ENCODE results near the gene NDE1.

The NDE1 gene

DNA sequence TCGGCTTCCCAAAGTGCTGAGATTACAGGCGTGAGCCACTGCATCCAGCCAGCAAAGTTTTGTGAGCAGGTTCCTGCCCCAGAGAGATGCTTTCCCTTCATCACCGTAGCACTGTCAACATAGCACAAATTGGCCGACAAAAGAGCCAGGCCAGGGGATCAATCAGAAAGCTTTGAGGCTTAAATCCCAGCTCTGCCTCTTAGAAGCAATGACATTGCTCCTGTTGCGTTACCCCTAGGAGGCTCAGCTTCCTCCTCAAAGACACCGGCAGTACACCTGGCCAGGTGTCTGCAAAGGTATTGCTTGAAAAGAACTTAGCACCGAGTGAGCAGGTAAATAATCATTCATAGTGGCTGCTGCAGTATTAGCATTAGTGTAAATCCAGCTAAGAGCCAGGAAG, 86.5 kb downstream of the NDE1 start:
- no peak overlapping the region for H3K9ac ChIP-seq (ENCODE audit: low read depth, low read length)
- H3K9me3 ChIP-seq (ENCODE audit: control insufficient read depth, insufficient read depth, low read length): no peaks in the 10 kb centered on the region; the same call in 1 of the 2 replicates
- no peaks in the 10 kb centered on the region; the same call in 1 of the 2 replicates for H3K36me3 ChIP-seq (ENCODE audit: insufficient read depth, low read length)
- H3K4me1 ChIP-seq (ENCODE audit: insufficient read depth, low read length): no peaks in the 10 kb centered on the region

- Histone ChIP-seq H3K36me3 (ENCODE audit: insufficient read depth, low read length) (no peaks in the 10 kb centered on the region), H3K4me1 (ENCODE audit: insufficient read depth, low read length) (no peaks in the 10 kb centered on the region), H3K9ac (ENCODE audit: low read depth, low read length) (no peak overlapping the region), H3K9me3 (ENCODE audit: control insufficient read depth, insufficient read depth, low read length) (no peaks in the 10 kb centered on the region; the same call in 1 of the 2 replicates)
These were observed 87.1 kb downstream of the NDE1 start for GRCh38 chr16:15737140-15737644.

- Histone ChIP-seq H3K36me3 (ENCODE audit: insufficient read depth, low read length) (no peaks in the 10 kb centered on the region), H3K4me1 (ENCODE audit: insufficient read depth, low read length) (no peaks in the 10 kb centered on the region), H3K9ac (ENCODE audit: low read depth, low read length) (no peak overlapping the region), H3K9me3 (ENCODE audit: control insufficient read depth, insufficient read depth, low read length) (no peaks in the 10 kb centered on the region; the same call in 1 of the 2 replicates)
These were observed 89.4 kb downstream of the NDE1 start for GRCh38 chr16:15739464-15739863.

DNA sequence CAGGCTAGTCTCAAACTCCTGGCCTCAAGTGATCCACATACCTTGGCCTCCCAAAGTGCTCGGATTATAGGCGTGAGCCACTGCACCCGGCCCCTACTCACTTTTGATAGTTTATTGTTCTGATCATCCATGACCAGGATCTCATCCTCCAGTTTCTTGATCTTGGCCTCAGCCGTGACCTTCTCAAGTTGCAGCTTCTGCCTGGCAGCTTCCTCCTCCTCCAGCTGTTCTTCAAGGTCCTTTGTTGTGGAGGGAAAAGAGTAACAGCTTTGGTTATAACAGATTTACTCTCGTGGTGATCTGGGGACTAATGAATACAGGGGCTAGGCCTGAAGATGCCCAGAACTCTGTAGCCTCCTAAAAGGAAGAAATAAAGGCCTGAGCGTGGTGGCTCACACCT, 89.9 kb downstream of the NDE1 start:
- Histone ChIP-seq H3K9me3 (ENCODE audit: control insufficient read depth, insufficient read depth, low read length) (no peaks in the 10 kb centered on the region; the same call in 1 of the 2 replicates), H3K4me1 (ENCODE audit: insufficient read depth, low read length) (no peaks in the 10 kb centered on the region), H3K36me3 (ENCODE audit: insufficient read depth, low read length) (no peaks in the 10 kb centered on the region), H3K9ac (ENCODE audit: low read depth, low read length) (no peak overlapping the region)

DNA sequence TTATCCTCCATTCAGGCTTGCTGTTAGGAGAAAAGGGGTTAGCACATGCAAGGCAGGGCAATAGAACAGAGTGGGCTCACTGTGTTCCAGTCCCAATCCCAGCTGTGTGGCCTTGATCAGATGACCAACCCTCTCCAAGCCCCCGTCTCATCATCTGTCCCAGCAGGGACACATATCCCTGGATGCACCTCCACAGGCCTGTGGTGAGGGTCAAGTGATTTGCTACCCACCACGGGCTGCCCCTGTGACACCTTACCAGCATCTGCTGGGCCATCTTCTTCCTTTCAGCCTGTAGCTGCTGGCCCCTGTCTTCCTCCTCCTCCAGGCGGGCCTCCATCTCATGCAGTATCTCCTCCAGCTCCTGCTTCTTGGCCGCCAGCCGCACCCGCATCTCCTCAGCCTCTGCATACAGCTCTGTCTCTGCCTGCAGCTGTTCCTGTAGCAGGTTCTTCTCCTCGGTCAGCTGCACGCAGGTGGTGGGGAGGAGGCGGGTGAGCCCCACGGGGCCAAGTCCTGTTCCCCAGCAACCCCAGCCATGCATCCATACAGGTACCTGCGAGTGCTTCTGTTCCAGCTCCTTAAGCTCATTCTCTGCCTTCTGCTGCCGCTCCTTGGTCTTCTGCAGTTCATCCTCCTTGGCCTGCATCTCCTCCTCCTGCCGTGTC, 91.3 kb downstream of the NDE1 start:
- H3K9ac ChIP-seq (ENCODE audit: low read depth, low read length): no peak overlapping the region
- no peaks in the 10 kb centered on the region for H3K36me3 ChIP-seq (ENCODE audit: insufficient read depth, low read length)
- H3K4me1 ChIP-seq (ENCODE audit: insufficient read depth, low read length): no peaks in the 10 kb centered on the region
- no peaks in the 10 kb centered on the region; the same call in 1 of the 2 replicates for H3K9me3 ChIP-seq (ENCODE audit: control insufficient read depth, insufficient read depth, low read length)

- H3K4me1 ChIP-seq (ENCODE audit: insufficient read depth, low read length): no peaks in the 10 kb centered on the region
- no peak overlapping the region for H3K9ac ChIP-seq (ENCODE audit: low read depth, low read length)
- H3K36me3 ChIP-seq (ENCODE audit: insufficient read depth, low read length): no peaks in the 10 kb centered on the region
- no peaks in the 10 kb centered on the region; the same call in 1 of the 2 replicates for H3K9me3 ChIP-seq (ENCODE audit: control insufficient read depth, insufficient read depth, low read length)
These were observed 92.7 kb downstream of the NDE1 start for GRCh38 chr16:15742716-15743115.

GRCh38 chr16:15743657-15744056, 93.6 kb downstream of the NDE1 start:
- Histone ChIP-seq H3K4me1 (ENCODE audit: insufficient read depth, low read length) (no peaks in the 10 kb centered on the region), H3K36me3 (ENCODE audit: insufficient read depth, low read length) (no peaks in the 10 kb centered on the region), H3K9ac (ENCODE audit: low read depth, low read length) (no peak overlapping the region), H3K9me3 (ENCODE audit: control insufficient read depth, insufficient read depth, low read length) (no peaks in the 10 kb centered on the region; the same call in 1 of the 2 replicates)

- H3K36me3 ChIP-seq (ENCODE audit: insufficient read depth, low read length): no peaks in the 10 kb centered on the region
These were observed 96.3 kb downstream of the NDE1 start for GRCh38 chr16:15746332-15746731.

GRCh38 chr16:15747937-15748336, 97.9 kb downstream of the NDE1 start:
- Histone ChIP-seq H3K9me3 (ENCODE audit: control insufficient read depth, insufficient read depth, low read length) (no peaks in the 10 kb centered on the region), H3K4me1 (ENCODE audit: insufficient read depth, low read length) (no peaks in the 10 kb centered on the region), H3K9ac (ENCODE audit: low read depth, low read length) (no peak overlapping the region), H3K36me3 (ENCODE audit: insufficient read depth, low read length) (no peaks in the 10 kb centered on the region)

More at GRCh38 chr16:15746332-15746731, 96.3 kb downstream of the NDE1 start:
- Histone ChIP-seq H3K9ac (ENCODE audit: low read depth, low read length) (no peak overlapping the region), H3K4me1 (ENCODE audit: insufficient read depth, low read length) (no peaks in the 10 kb centered on the region), H3K9me3 (ENCODE audit: control insufficient read depth, insufficient read depth, low read length) (no peaks in the 10 kb centered on the region)

GRCh38 chr16:15748654-15749053, 98.6 kb downstream of the NDE1 start:
- Histone ChIP-seq H3K4me1 (ENCODE audit: insufficient read depth, low read length) (no peaks in the 10 kb centered on the region), H3K36me3 (ENCODE audit: insufficient read depth, low read length) (no peaks in the 10 kb centered on the region), H3K9me3 (ENCODE audit: control insufficient read depth, insufficient read depth, low read length) (no peaks in the 10 kb centered on the region), H3K9ac (ENCODE audit: low read depth, low read length) (no peak overlapping the region)

- Histone ChIP-seq H3K4me1 (ENCODE audit: insufficient read depth, low read length) (no peaks in the 10 kb centered on the region), H3K9me3 (ENCODE audit: control insufficient read depth, insufficient read depth, low read length) (no peaks in the 10 kb centered on the region), H3K36me3 (ENCODE audit: insufficient read depth, low read length) (no peaks in the 10 kb centered on the region), H3K9ac (ENCODE audit: low read depth, low read length) (no peak overlapping the region)
These were observed 99.3 kb downstream of the NDE1 start for GRCh38 chr16:15749371-15749770.

- no peaks in the 10 kb centered on the region for H3K4me1 ChIP-seq (ENCODE audit: insufficient read depth, low read length)
- H3K9ac ChIP-seq (ENCODE audit: low read depth, low read length): no peak overlapping the region
- H3K9me3 ChIP-seq (ENCODE audit: control insufficient read depth, insufficient read depth, low read length): no peaks in the 10 kb centered on the region
- H3K36me3 ChIP-seq (ENCODE audit: insufficient read depth, low read length): no peaks in the 10 kb centered on the region
These were observed 99.9 kb downstream of the NDE1 start for GRCh38 chr16:15749985-15750384.

- Histone ChIP-seq H3K4me1 (ENCODE audit: insufficient read depth, low read length) (no peaks in the 10 kb centered on the region), H3K36me3 (ENCODE audit: insufficient read depth, low read length) (no peaks in the 10 kb centered on the region), H3K9me3 (ENCODE audit: control insufficient read depth, insufficient read depth, low read length) (no peaks in the 10 kb centered on the region), H3K9ac (ENCODE audit: low read depth, low read length) (no peak overlapping the region)
These were observed 101.9 kb downstream of the NDE1 start for GRCh38 chr16:15751940-15752339.

DNA sequence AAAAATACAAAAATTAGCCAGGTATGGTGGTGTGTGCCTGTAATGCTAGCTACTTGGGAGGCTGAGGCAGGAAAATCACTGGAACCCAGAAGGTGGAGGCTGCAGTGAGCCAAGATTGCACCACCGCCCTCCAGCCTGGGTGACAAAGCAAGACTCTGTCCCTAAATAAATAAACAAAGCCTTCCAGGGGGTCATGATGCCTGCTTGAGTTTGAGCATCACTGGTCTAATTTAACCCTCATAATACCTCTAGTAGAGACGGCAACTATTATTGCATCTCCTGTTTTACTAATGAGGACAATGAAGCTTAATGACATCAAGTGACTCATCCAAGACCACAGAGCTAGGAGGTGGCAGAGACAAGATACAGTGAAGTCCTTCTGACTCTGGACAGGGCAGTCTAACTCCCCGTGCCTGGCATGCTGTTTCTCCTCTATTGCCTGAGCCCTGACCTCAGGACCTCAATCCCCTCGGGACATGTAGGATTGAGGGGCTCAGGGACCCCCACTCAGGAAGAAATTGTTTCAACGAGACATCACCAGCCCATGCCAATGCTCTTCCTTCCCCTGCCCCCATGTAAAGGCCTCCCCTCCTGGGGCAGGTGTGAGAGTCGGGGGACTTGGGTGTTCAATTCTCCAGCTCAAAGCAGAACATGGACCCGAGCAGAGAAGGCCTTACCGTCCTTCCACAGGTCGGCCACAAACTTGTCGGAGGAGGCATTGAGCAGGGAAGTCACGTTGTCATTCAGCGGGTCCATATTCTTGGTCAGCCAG, 102.9 kb downstream of the NDE1 start:
- Histone ChIP-seq H3K9me3 (ENCODE audit: control insufficient read depth, insufficient read depth, low read length) (no peaks in the 10 kb centered on the region), H3K4me1 (ENCODE audit: insufficient read depth, low read length) (no peaks in the 10 kb centered on the region), H3K36me3 (ENCODE audit: insufficient read depth, low read length) (no peaks in the 10 kb centered on the region), H3K9ac (ENCODE audit: low read depth, low read length) (no peak overlapping the region)

All from ES-I3 (cell line).